Sigmoid colon (tissue), 7 donors: ENCODE measurements around the gene RCSD1. TPM values are rescaled to one million over a fixed set of nuclear protein-coding genes. Genes with fewer than 3 reads are reported as not detected.

Experiments
- DNase-seq: peaks from one replicate; pipeline ENCODE4 v3.0.0-alpha.2; 2019
- H3K27ac ChIP-seq, 4 donors: fragments of 200-600 bp; sonication (generic); one replicate each; pipeline ENCODE4 v1.5.1; 2016 to 2019; ENCODE audit warnings: mild to moderate bottlenecking in 1 of 4
- H3K27me3 ChIP-seq, 3 donors: fragments of 200-600 bp; sonication (generic); one replicate each; pipeline ENCODE4 v1.5.1; 2019; ENCODE audit warnings: mild to moderate bottlenecking in 1 of 3
- H3K36me3 ChIP-seq, 4 donors: fragments of 200-600 bp; sonication (generic); one replicate each; pipeline ENCODE4 v1.5.1; 2016 to 2019
- H3K4me1 ChIP-seq, 4 donors: fragments of 200-600 bp; sonication (generic); one replicate each; pipeline ENCODE4 v1.5.1; 2017 to 2019
- H3K4me3 ChIP-seq, 4 donors: fragments of 200-600 bp; sonication (generic); one replicate each; pipeline ENCODE4 v1.5.1; 2017 to 2019; ENCODE audit warnings: mild to moderate bottlenecking in 2 of 4, moderate library complexity in 1 of 4
- H3K9me3 ChIP-seq, 4 donors: fragments of 200-600 bp in 3 of 4; sonication (generic) in 3 of 4; one replicate each; pipeline versions ENCODE4 v1.5.1 to v1.6.1; 2013 to 2019
- EP300 ChIP-seq, 4 donors: sonication (generic); formaldehyde crosslinking; IDR thresholded peaks; one replicate each; pipeline ENCODE4 v1.6.1; 2017; ENCODE audit warnings: antibody characterized with exemption in 4 of 4
- POLR2A ChIP-seq, 2 donors: fragments of 450-650 bp; IDR thresholded peaks; one replicate each; pipeline ENCODE4 v1.6.1; 2016; ENCODE audit warnings: antibody characterized with exemption in 2 of 2, mild to moderate bottlenecking in 2 of 2, moderate library complexity in 2 of 2
- POLR2AphosphoS5 ChIP-seq, 4 donors: sonication (generic); formaldehyde crosslinking; IDR thresholded peaks; one replicate each; pipeline ENCODE4 v1.6.1; 2017; ENCODE audit warnings: antibody characterized with exemption in 4 of 4
- whole genome bisulfite sequencing, 2 donors: extraction: QIAGEN DNeasy Blood & Tissue Kit; methylation state at CpG; one replicate each; pipeline ENCODE4 v1.1.7; 2013; 5-methylcytosine and 5-hydroxymethylcytosine counted together
- intact Hi-C: fragments of 100-400 bp; cut with DNase I; formaldehyde crosslinking; loops from one replicate; pipeline ENCODE4 v1.15.1; 2023
- polyA plus RNA-seq, 3 donors: library from polyadenylated mRNA; stranded (reverse); fragments of 200-250 nt; gene quantifications; one replicate each; pipeline ENCODE4 v1.2.3, GENCODE V29; 2013
- total RNA-seq, 4 donors: library from RNA; depleted of rRNA; stranded (reverse); fragments of >200 nt; gene quantifications; one replicate each; pipeline ENCODE4 v1.1.0, GENCODE V29; 2016
- TF ChIP-seq, protein P1 (sequence below), 4 experiments: fragments of 450-650 bp in 3 of 4; fragments of 200-600 bp in 1 of 4; IDR thresholded peaks; one replicate each; pipeline ENCODE4 v1.5.1; 2016 to 2019; ENCODE audit warnings: antibody characterized with exemption in 4 of 4, mild to moderate bottlenecking in 3 of 4, moderate library complexity in 2 of 4
- donor health status: healthy with polysubstance abuse.
- donor health status: Bipolar disorder and iron deficiency.
- donor health status: healthy.

RCSD1 gene
- total and polyA plus RNA-seq, 7 donors: 7.8 to 52.9 (median 9.7) TPM

DNA sequence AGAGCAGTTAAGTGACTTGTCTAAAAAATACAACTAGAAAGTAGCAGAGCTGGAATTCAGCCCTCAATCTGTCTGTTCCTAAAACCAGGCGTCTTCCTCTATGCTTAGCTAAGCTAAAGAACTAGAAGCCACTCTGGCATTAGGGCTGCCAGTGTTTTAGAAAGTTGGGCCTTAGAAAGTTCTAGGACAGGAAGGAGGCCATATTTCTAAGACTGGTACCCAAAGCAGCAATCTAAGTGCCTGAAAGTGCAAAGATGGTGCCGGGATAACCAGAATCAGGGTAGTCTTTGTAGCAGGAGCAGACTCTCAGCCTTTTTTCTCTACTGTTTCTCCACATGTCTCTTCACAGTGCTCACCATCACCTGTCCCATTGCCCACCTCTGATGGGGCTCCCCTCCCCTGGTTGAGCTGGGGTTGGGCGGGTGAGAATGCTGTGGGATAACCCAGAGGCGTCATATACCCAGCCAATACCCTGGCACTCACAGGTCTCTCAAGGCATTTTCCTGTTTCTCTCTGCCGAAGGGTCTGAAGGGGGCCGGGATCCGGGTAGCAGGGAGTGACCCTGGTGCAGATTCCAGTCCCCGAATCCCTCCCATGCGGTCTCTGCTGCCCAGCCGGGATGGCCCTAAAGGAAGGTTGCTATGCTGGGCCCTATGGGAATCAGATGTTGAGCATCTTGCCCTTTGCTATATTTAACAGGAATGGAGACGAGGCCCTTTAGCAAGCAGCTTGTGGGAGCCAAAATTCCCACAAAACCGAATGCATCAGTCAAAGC, 1.1 kb upstream of the RCSD1 start:
- no peak overlapping the region for H3K4me3 ChIP-seq
- TF ChIP-seq POLR2A (IDR thresholded peaks at IDR 0.05) (no peak), EP300 (IDR thresholded peaks at IDR 0.05) (no peak), POLR2AphosphoS5 (IDR thresholded peaks at IDR 0.05) (no peak)
- TF ChIP-seq, protein P1, sequence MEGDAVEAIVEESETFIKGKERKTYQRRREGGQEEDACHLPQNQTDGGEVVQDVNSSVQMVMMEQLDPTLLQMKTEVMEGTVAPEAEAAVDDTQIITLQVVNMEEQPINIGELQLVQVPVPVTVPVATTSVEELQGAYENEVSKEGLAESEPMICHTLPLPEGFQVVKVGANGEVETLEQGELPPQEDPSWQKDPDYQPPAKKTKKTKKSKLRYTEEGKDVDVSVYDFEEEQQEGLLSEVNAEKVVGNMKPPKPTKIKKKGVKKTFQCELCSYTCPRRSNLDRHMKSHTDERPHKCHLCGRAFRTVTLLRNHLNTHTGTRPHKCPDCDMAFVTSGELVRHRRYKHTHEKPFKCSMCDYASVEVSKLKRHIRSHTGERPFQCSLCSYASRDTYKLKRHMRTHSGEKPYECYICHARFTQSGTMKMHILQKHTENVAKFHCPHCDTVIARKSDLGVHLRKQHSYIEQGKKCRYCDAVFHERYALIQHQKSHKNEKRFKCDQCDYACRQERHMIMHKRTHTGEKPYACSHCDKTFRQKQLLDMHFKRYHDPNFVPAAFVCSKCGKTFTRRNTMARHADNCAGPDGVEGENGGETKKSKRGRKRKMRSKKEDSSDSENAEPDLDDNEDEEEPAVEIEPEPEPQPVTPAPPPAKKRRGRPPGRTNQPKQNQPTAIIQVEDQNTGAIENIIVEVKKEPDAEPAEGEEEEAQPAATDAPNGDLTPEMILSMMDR (IDR thresholded peaks at IDR 0.05): no peak
- H3K4me1 ChIP-seq: peaks cover 0 to 24% (median 9%) of the 10 kb centered on the region in 4 donors

DNA sequence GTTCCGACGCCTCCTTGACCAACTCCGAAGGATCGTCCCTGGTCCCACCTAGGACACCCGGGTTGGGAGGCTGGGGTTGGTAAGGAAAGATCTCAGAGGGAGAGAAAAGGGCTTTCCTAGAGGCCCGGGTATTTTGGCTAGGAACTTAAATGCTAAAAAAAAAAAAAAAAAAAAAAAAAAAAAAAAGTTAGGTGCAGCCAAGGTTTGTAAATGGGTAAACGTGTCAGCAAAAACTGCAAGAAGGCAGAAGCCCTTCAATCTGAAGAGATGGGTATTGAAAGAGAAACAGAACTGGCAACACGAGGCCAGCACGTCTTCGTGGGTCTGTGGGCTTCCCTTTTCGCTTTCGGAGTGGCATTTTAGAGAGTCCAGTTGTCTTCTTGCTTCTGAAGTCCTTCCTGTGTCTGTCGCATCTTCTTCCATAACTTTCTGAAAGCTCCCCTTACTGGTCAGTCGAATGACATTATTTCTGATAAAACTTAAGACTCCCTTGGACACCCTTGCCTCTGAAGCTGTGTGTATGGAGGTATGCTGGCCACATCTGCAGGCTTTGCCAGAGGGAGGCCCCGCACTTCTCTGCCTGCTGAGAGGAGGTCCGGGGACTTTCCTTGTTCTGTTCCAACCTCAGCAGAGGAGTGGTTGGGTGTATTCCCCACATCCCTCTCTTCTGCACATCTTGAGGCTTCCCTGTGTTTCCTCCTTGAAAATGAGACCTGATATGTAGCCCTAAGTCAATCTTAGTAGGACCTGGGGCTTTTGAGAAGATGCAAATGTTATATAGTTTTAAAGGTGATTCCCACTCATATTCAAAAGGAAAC, 745 bp downstream of the RCSD1 start:
- peak overlapping the region; percentile 45 to 73 (median 56) for H3K4me3 ChIP-seq
- 25 to 41% methylated on average over 16 of the region's 16 CpGs for WGBS, 2 donors
- H3K27me3 ChIP-seq: no peaks in the 10 kb centered on the region
- no peak for DNase-seq
- peak overlapping the region; percentile 65 to 81 (median 70) for H3K27ac ChIP-seq
- H3K9me3 ChIP-seq: no peaks in the 10 kb centered on the region
- H3K4me1 ChIP-seq: peaks cover 0 to 24% (median 9%) of the 10 kb centered on the region in 4 donors
- no peaks in the 10 kb centered on the region for H3K36me3 ChIP-seq
- TF ChIP-seq POLR2AphosphoS5 (IDR thresholded peaks at IDR 0.05) (no peak), EP300 (IDR thresholded peaks at IDR 0.05) (no peak), POLR2A (IDR thresholded peaks at IDR 0.05) (no peak)
- TF ChIP-seq, protein P1 (IDR thresholded peaks at IDR 0.05): no peak
- intact Hi-C loops: loop anchor here (2.0 kb wide), 1 partner anchor 56 kb away; no protein-coding TSS in a partner anchor

More for the DNA sequence above, 1.1 kb upstream of the RCSD1 start:
- H3K27ac ChIP-seq: peak overlapping the region; percentile 5 to 81 (median 45)
- intact Hi-C loops: no loop called here
- no peaks in the 10 kb centered on the region for H3K27me3 ChIP-seq
- no peak for DNase-seq
- WGBS, 2 donors: 65 to 84% methylated on average over 12 of the region's 12 CpGs
- H3K9me3 ChIP-seq: no peaks in the 10 kb centered on the region
- H3K36me3 ChIP-seq: no peaks in the 10 kb centered on the region

DNA sequence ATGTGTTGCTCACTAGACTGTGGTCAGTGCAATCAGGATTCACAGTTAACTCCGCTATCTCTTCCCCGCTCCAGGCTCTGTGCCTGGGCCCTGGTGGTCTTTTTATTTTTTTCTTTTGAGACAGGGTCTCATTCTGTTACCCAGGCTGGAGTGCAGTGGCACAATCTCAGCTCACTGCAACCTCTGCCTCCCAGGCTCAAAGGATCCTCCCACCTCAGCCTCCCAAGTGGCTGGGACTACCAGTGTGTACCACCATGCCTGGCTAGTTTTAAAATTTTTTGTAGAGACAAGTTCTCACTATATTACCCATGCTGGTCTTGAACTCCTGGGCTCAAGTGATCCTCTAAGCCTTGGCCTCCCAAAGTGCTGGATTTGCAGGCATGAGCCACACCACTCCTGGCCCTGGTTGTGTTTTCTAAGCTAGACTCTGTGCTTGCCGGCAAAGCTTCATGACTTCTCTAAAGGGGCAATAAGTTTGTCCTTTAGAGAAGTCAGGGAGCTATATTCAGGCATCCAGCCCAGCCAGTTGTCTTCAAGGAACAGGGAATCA, 1.4 kb downstream of the RCSD1 start:
- WGBS, 2 donors: 52 to 76% methylated on average over 3 of the region's 3 CpGs
- Histone ChIP-seq H3K27me3 (no peaks in the 10 kb centered on the region), H3K4me3 (peak overlapping the region in 3 of 4 donors; percentile 49 to 73 (median 64)), H3K4me1 (peaks cover 0 to 24% (median 9%) of the 10 kb centered on the region in 4 donors), H3K36me3 (no peaks in the 10 kb centered on the region), H3K27ac (peak overlapping the region; percentile 3 to 81 (median 51)), H3K9me3 (no peaks in the 10 kb centered on the region)
- TF ChIP-seq, protein P1 (IDR thresholded peaks at IDR 0.05): no peak
- TF ChIP-seq EP300 (IDR thresholded peaks at IDR 0.05): no peak
- no peak for TF ChIP-seq POLR2A (IDR thresholded peaks at IDR 0.05)
- TF ChIP-seq POLR2AphosphoS5 (IDR thresholded peaks at IDR 0.05): no peak
- intact Hi-C loops: loop anchor here (2.0 kb wide), 1 partner anchor 55 kb away; no protein-coding TSS in a partner anchor
- DNase-seq: no peak

DNA sequence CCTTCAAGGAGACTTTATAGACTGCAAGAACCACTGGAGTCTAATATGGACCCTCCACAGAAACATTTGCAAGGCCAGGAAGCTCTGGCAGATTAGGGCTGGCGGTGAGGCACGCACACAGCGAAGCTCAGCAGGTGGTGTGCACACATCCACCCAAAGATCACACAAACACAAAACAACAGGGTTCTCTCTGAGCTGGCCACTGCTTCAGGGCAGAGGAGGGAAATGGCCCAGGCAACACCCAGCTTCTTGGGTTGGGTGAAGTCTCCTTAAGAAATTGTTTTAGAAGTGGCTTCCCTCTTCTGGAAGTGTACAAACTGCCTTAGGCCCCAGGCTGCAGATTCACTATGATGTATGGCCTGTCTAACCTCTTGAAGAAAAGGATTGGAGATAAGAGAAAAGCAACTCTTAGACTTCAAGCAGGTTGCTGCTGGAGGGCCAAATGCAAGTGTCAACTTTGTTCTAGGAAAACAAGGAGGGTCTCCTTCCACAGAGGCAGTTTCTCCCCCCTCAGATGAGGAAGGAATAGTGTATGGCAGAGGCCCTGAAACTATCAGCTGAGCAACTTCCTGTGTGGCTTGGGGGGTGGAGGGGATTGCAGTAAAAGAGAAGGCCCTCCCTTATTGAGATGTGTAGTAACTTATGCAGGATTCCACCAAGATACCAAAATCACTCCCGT, 2.0 kb downstream of the RCSD1 start:
- Histone ChIP-seq H3K27me3 (no peaks in the 10 kb centered on the region), H3K36me3 (no peaks in the 10 kb centered on the region), H3K4me1 (peaks cover 0 to 24% (median 9%) of the 10 kb centered on the region in 4 donors), H3K4me3 (peak overlapping the region in 1 of 4 donors; percentile 73), H3K9me3 (no peaks in the 10 kb centered on the region), H3K27ac (peak overlapping the region; percentile 3 to 81 (median 43))
- intact Hi-C loops: loop anchor here (2.0 kb wide), 1 partner anchor 55 kb away; no protein-coding TSS in a partner anchor
- DNase-seq: no peak
- WGBS, 2 donors: 43 to 86% methylated on average over 4 of the region's 4 CpGs
- TF ChIP-seq POLR2A (IDR thresholded peaks at IDR 0.05) (no peak), POLR2AphosphoS5 (IDR thresholded peaks at IDR 0.05) (no peak), EP300 (IDR thresholded peaks at IDR 0.05) (no peak)
- TF ChIP-seq, protein P1 (IDR thresholded peaks at IDR 0.05): no peak
